GM19240 (cell line): ENCODE data around the gene HNRNPD.
"Not testable (repeated sequence)": the region's sequence is repeated elsewhere in the genome, so short reads cannot be mapped to it uniquely, and the experiment has no call there.

Source experiments
- DNase-seq: peaks from one replicate; pipeline ENCODE4 v3.0.0; 2011; ENCODE audit warnings: low spot score; ENCODE audit not compliant: insufficient read length

The HNRNPD gene

GRCh38 chr4:82373486-82373815, 340 bp downstream of the HNRNPD start:
- DNase-seq = no peak

DNA sequence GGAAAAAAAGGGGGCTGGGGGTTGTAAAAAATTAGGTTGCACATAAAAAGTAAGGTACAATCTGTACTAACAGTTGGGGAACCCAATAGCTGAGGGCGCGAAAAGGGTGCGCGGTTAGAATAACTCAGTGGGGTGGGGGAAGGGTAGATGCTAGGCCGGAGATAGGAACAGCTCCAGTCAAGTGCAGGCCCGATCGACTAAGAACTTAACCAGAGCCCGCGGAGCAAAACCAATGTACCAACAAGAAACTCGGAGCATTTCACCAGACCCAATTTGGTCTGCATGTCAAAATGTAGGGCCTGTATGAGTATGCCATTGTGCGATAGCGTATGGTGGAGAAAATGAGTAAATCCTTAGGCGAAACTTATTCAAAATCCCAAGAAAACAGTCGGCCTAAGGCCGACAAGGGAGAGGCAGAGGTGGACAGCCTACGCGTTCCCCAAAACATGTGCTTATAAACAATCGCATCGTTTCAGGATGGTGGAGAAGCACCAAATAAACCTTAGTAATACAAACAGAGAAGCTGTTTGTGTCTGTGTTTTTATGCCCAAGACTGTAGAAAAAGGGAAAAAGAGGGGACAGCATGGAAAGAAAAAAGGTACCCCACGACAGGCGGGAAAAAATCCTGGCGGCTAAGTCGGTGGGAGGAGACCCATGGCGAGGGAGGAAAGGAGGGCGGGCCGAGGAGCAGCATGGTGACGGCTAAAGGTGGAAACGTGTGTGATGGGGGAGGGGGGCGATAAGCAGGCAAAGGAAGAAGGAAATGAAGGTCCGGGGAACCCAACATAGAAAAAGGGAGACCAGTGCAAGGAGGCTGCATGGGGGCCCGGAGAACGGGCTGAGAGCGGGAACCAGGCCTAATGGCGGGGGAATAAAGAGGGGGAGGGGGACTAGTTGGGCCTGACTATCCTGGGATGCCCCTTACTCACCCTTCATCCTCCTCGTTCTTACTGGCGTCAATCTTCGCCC, 990 bp downstream of the HNRNPD start:
- no peak for DNase-seq

- no peak for DNase-seq
Observed at GRCh38 chr4:82371497-82371896, 2.3 kb downstream of the HNRNPD start.

DNA sequence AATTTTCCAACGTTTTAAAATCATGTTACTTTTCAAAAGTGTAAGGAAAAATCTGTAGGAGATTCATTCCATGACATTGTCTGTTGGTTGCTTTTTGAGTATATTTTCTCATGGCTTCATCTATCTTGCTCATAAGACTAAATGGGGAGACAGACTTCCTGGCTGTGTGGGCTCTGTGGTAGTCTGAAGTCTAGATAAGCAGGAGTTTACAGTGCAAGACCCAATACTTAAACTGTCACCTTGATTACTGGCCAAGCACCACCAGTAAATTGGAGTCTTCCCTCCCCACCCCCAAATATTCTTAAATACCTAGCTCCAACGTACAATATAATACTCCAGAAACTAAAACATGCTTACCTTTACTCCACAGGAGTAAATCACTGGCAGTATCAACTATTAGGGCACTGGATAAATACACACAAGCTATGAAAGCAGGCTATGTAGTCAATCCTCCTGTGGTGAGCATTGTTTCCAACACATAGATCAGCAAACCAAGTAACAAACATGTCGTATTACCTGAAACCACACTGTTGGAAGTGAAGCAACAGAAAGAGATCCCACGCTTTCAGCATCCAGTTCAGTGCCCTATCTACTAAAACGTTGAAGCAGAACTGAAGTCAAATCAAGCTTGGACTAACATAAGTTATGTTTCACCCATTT, 6.2 kb downstream of the HNRNPD start:
- DNase-seq = no peak

DNA sequence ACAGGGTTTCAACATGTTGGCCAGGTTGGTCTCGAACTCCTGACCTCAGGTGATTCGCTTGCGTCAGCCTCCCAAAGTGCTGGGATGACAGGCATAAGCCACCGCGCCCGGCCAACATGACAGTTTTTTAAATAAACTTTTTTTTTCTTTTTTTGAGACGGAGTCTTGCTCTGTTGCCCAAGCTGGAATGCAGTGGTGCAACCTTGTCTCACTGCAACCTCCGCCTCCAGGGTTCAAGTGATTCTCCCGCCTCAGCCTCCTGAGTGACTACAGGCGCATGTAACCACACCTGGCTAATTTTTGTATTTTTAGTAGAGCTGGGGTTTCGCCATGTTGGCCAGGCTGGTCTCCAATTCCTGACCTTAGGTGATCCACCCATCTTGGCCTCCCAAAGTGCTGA, 7.4 kb downstream of the HNRNPD start:
- DNase-seq = not testable (repeated sequence)

- no peak for DNase-seq
Observed at GRCh38 chr4:82363896-82364487, 9.8 kb downstream of the HNRNPD start.

DNA sequence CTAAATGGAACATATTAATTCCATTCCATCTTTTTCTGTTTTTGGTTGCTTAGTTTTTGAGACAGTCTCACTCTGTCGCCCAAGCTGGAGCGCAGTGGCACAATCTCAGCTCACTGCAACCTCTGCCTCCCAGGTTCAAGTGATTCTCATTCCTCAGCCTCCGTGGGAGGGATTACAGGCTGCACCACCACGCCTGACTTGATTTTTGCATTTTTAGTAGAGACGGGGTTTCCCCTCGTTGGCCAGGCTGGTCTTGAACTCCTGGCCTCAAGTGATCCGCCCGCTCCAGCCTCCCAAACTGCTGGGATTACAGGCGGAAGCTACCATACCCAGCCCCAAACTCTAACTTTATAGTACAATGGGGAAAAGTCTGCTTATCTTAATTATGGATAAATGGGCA, 11.2 kb downstream of the HNRNPD start:
- no peak for DNase-seq

DNA sequence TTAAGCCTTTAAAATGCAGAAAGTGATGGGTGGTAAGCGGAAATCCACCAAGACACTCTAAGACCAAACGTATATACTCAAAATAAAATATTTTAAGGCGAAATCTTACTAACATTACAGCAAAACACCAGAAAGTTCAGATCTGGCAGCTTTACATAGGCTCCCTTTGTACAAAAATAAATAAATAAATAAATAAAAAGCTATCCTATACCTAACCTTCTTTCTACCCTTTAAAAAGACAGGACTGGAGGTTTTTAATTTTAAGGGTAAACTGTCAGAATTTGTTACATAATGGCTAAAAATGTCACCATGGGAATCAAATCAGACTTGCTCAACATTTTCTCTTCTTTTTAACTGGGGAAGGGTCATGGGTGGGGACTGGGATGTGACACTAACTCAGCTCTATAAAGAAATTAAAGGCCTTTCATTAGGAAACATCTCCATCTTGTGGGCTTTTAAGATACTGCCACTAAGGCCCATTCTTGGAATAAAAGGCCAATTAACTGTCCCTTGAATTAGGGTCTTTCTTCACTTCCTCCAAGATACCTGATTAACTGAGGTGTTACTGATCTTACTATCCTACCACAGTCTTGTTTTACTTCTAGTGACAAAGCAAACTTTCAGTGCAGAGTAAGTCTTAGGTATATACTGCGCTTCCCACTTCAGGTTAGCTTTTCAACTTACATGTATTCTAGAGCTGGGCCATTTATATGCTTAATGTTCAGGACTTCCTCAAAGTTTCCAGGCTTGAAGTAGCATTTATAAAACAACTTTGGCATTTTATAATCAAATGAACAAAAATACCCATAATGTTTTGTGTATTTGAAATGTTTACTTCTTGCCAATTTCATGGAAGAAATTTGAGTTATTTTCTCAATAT, 13.3 kb downstream of the HNRNPD start:
- DNase-seq = no peak

DNA sequence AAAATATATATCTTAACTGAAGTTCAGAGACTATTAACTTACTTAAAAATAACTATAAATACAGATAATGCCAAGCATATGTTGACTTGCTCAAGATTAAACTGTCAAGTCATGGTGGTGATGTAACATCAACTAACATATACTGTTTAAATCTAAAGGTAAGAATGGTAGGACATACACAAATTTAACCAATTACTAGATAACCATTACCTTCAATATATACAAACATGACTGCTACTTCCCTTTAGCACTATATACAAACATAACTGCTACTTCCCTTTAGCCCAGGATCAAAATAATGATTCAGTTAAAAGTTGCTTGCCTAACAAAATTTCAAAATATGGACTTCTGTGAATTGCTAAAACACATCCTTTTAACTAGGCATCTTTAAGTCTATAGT, 14.9 kb downstream of the HNRNPD start:
- no peak for DNase-seq

- DNase-seq = no peak
Observed at GRCh38 chr4:82357640-82358039, 16.2 kb downstream of the HNRNPD start.

DNA sequence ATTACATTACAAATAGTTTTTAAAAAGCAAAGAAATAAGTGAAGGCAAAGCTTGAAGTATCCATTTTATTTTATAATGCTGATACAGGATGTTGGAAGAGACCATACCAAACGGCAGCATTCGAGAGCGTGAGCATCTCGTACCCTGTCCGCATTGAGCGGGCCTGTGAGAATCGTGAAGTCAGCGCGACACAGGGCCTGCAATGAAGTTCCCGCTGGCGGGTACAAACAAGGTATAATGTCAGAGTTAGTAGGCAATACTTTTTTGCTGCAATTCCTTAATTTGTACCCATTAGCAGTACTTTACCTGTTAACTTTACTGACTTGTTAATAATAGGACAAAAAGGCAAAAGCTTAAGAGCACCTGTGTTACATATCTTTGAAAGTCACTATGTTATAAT, 19.0 kb downstream of the HNRNPD start:
- no peak for DNase-seq

- no peak for DNase-seq
Observed at GRCh38 chr4:82352825-82353366, 20.9 kb downstream of the HNRNPD start.

GRCh38 chr4:82352118-82352824, 21.5 kb downstream of the HNRNPD start:
- DNase-seq = no peak

GRCh38 chr4:82346126-82346525, 27.7 kb downstream of the HNRNPD start:
- no peak for DNase-seq

DNA sequence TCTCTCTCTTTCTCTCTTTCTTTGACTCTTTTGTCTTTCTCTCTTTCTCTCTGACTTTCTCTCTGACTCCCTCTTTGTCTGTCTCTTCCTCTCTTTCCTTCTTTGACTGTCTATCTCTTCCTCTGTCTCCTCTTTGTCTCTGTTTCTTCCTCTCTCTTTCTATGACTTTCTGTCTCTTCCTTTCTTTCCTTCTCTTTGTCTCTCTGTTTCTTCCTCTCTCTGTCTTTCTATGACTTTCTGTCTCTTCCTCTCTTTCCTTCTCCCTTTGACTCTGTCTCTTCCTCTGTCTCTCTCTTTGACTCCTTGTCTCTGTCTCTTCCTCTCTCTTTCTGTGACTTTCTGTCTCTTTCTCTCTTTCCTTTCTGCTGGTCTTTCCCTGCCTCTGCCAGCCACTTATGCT, 38.7 kb downstream of the HNRNPD start:
- no peak for DNase-seq

DNA sequence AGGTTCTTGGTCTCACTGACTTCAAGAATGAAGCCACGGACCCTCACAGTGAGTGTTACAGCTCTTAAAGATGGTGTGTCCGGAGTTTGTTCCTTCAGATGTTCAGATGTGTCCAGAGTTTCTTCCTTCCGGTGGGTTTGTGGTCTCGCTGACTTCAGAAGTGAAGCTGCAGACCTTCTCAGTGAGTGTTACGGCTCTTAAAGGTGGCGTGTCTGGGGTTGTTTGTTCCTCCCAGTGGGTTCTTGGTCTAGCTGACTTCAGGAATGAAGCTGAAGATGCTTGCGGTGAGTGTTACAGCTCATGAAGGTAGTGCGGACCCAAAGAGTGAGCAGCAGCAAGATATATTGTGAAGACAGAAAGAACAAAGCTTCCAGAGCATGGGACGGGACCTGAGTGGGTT, 40.1 kb downstream of the HNRNPD start:
- not testable (repeated sequence) for DNase-seq

GRCh38 chr4:82331814-82332213, 42.0 kb downstream of the HNRNPD start:
- DNase-seq = no peak

GRCh38 chr4:82320351-82320750, 53.4 kb downstream of the HNRNPD start:
- no peak for DNase-seq

- not testable (repeated sequence) for DNase-seq
Observed at GRCh38 chr4:82303063-82303462, 70.7 kb downstream of the HNRNPD start.
